SK-N-SH (cell line): ENCODE results near the gene HPCAL1.

Source experiments
- CTCF ChIP-seq: fragments of 200-600 bp; sonication (generic); IDR thresholded peaks from 2 replicates; pipeline ENCODE4 v1.6.1; 2017; ENCODE audit warnings: antibody characterized with exemption, mild to moderate bottlenecking, moderate library complexity
- GABPA ChIP-seq: IDR thresholded peaks from 2 replicates; pipeline ENCODE4 v1.4.0; 2012; ENCODE audit warnings: low read depth, mild to moderate bottlenecking
- RAD21 ChIP-seq: IDR thresholded peaks from 2 replicates; pipeline ENCODE4 v1.6.1; 2012; ENCODE audit warnings: mild to moderate bottlenecking, low read length
- YY1 ChIP-seq: IDR thresholded peaks from 2 replicates; pipeline ENCODE4 v1.4.0; 2012; ENCODE audit warnings: low read depth, mild to moderate bottlenecking

DNA sequence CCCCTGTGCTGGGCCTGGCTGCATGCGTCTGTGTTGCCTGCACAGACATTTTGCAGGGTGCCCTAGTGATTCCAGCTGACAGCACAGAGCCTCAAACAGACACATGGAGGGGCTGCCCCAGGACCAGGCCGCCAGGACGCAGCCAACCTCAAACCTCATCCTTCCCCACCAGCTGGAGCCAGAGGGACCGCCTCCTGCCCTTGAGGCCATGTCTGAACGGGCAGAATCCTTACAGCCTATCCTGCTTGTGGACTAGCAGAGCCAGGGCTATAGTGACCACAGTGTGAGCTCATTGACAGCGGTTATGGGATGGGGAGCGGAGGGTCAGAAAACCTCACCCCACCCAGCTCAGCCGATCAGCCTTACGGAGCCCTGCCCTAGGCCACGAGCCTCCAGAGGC, 123.0 kb downstream of the HPCAL1 start:
- TF ChIP-seq RAD21 (no peak), CTCF (no peak), YY1 (no peak), GABPA (no peak)
